PC-9 (cell line): ENCODE measurements around the gene QARS1. TPM values are rescaled to one million over a fixed set of nuclear protein-coding genes. Genes with fewer than 3 reads are reported as not detected.

Experiments
- BruUV-seq: library from RNA; stranded (reverse); fragments of 400-500 nt; replicated peaks from 2 replicates; lab custom pipeline; 2021; lab: Mats Ljungman, UMichigan
- CTCF ChIA-PET: fragments of 300-600 bp; sonication (Branson Sonifier 250); formaldehyde crosslinking; loops from one replicate; lab custom pipeline; 2022; ENCODE audit warnings: antibody characterized with exemption; lab: Charles Lee
- POLR2A ChIA-PET: fragments of 300-600 bp; sonication (Branson Sonifier 250); formaldehyde crosslinking; loops from one replicate; lab custom pipeline; 2022; ENCODE audit warnings: antibody characterized with exemption; ENCODE audit not compliant: unreplicated experiment; lab: Charles Lee
- DNase-seq, 2 experiments: peaks; one replicate each; pipeline versions ENCODE4 v3.0.0 to v3.0.0-alpha.2; 2015 to 2022; ENCODE audit warnings: mixed read lengths in 1 of 2
- H2AFZ ChIP-seq: fragments of 200-600 bp; sonication (generic); 2 replicates; pipeline ENCODE4 v1.8.1; 2017; ENCODE audit warnings: antibody characterized with exemption
- H3F3A ChIP-seq: fragments of 200-600 bp; sonication (generic); 2 replicates; pipeline ENCODE4 v1.8.1; 2017; ENCODE audit warnings: antibody characterized with exemption, mild to moderate bottlenecking, low read depth; ENCODE audit not compliant: insufficient read depth
- H3K27ac ChIP-seq: fragments of 200-600 bp; sonication (generic); 2 replicates; pipeline ENCODE4 v1.6.1; 2016; ENCODE audit warnings: mixed run types
- H3K27me3 ChIP-seq: fragments of 200-600 bp; sonication (generic); 2 replicates; pipeline ENCODE4 v1.6.1; 2016; ENCODE audit warnings: low read depth, mixed run types; ENCODE audit not compliant: insufficient read depth
- H3K36me3 ChIP-seq: fragments of 200-600 bp; sonication (generic); 2 replicates; pipeline ENCODE4 v1.6.1; 2016; ENCODE audit warnings: low read depth, mixed run types
- H3K4me1 ChIP-seq: fragments of 200-600 bp; sonication (generic); replicated peaks from 2 replicates; pipeline ENCODE4 v1.6.1; 2016; ENCODE audit warnings: mixed run types; ENCODE audit not compliant: insufficient read depth
- H3K4me2 ChIP-seq: fragments of 200-600 bp; sonication (generic); 2 replicates; pipeline ENCODE4 v1.6.1; 2017; ENCODE audit warnings: mixed run types
- H3K4me3 ChIP-seq: fragments of 200-600 bp; sonication (generic); 2 replicates; pipeline ENCODE4 v1.6.1; 2016; ENCODE audit warnings: mixed run types
- H3K79me2 ChIP-seq: fragments of 200-600 bp; sonication (generic); 2 replicates; pipeline ENCODE4 v1.6.1; 2017; ENCODE audit warnings: low read depth, mixed run types
- H3K9me2 ChIP-seq: fragments of 200-600 bp; sonication (generic); 2 replicates; pipeline ENCODE4 v1.8.1; 2017; ENCODE audit warnings: mild to moderate bottlenecking; ENCODE audit not compliant: insufficient read depth
- H3K9me3 ChIP-seq: fragments of 200-600 bp; sonication (generic); 2 replicates; pipeline ENCODE4 v1.8.1; 2016; ENCODE audit warnings: low read depth; ENCODE audit not compliant: insufficient read depth
- H4K20me1 ChIP-seq: fragments of 200-600 bp; sonication (generic); 2 replicates; pipeline ENCODE4 v1.8.1; 2017; ENCODE audit not compliant: insufficient read depth
- EZH2 ChIP-seq: fragments of 200-600 bp; sonication (generic); IDR thresholded peaks from 2 replicates; pipeline ENCODE4 v1.8.0; 2017; ENCODE audit warnings: antibody characterized with exemption, low read depth
- intact Hi-C: fragments of 100-400 bp; cut with micrococcal nuclease; formaldehyde crosslinking; loops from one replicate; pipeline ENCODE4 v1.10.0; 2022; ENCODE audit not compliant: unreplicated experiment
- total RNA-seq: library from RNA; stranded (reverse); gene quantifications from 2 replicates; pipeline ENCODE4 v1.2.3, GENCODE V29; 2021
- TF ChIP-seq, protein P1 (sequence below): fragments of 200-600 bp; sonication (generic); conservative IDR thresholded peaks from 2 replicates; pipeline ENCODE4 v1.6.1; 2017; ENCODE audit warnings: mixed run types, antibody characterized with exemption, mild to moderate bottlenecking, moderate library complexity

Gene QARS1
- total RNA-seq, 1 experiment from 2014 or later: 337 TPM

DNA sequence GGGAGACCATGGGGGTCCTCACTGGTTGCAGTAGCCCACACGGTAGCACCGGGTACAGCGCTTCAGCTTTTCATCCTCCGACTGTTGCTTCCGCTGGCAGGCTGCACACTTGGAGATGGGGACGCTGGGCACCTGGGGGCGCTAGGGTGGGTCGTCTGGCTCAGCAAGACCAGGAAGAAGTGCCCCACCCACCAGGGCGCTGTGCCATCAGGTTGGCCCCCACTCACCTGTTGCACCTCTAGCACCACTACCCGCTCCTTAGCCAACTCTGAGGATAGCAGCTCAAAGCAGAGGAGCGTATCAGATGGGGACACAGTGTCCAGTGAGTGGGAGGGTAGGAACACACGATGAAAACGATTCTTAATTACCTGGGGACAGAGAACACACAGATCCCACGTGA, 7.7 kb upstream of the QARS1 start:
- no TSS peak for BruUV-seq
- H3F3A ChIP-seq: no peaks in the 10 kb centered on the region
- H3K9me3 ChIP-seq: no peaks in the 10 kb centered on the region
- no peak for DNase-seq
- CTCF ChIA-PET: no interaction called here
- no peaks in the 10 kb centered on the region for H4K20me1 ChIP-seq
- no peak overlapping the region for H3K4me3 ChIP-seq
- no peak overlapping the region for H3K4me2 ChIP-seq
- POLR2A ChIA-PET: interaction anchor here (0.5 kb wide), 1 partner anchor 425 kb away, joined by 4 read pairs; no protein-coding TSS in a partner anchor
- no peak overlapping the region for H2AFZ ChIP-seq
- no peak for TF ChIP-seq EZH2
- TF ChIP-seq, protein P1, sequence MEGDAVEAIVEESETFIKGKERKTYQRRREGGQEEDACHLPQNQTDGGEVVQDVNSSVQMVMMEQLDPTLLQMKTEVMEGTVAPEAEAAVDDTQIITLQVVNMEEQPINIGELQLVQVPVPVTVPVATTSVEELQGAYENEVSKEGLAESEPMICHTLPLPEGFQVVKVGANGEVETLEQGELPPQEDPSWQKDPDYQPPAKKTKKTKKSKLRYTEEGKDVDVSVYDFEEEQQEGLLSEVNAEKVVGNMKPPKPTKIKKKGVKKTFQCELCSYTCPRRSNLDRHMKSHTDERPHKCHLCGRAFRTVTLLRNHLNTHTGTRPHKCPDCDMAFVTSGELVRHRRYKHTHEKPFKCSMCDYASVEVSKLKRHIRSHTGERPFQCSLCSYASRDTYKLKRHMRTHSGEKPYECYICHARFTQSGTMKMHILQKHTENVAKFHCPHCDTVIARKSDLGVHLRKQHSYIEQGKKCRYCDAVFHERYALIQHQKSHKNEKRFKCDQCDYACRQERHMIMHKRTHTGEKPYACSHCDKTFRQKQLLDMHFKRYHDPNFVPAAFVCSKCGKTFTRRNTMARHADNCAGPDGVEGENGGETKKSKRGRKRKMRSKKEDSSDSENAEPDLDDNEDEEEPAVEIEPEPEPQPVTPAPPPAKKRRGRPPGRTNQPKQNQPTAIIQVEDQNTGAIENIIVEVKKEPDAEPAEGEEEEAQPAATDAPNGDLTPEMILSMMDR: no peak
- H3K36me3 ChIP-seq: no peaks in the 10 kb centered on the region
- no peaks in the 10 kb centered on the region for H3K79me2 ChIP-seq
- H3K27ac ChIP-seq: no peak overlapping the region
- no peaks in the 10 kb centered on the region for H3K9me2 ChIP-seq
- H3K27me3 ChIP-seq: no peaks in the 10 kb centered on the region
- intact Hi-C loops: no loop called here
- H3K4me1 ChIP-seq: no peaks in the 10 kb centered on the region

DNA sequence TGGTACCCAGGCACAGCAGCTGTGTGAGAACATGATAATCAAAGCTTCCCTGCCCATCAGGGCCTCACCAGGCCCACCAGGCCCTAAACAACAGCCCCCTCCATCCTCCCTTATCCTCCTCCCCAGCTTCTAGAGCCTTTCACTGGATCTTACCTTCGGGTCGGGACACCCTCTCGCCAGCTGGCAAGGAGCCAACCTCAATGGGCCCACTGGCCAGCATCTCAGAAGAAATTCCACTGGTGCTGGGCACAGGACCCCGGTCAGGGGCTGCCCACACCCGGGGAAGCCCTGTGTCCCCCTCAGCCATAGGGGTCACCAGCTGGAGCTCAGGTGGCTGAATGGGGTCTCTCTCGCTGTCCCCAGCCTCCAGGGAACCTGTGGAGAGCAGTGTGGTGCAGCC, 6.8 kb upstream of the QARS1 start:
- intact Hi-C loops: no loop called here
- no peaks in the 10 kb centered on the region for H3F3A ChIP-seq
- no TSS peak for BruUV-seq

DNA sequence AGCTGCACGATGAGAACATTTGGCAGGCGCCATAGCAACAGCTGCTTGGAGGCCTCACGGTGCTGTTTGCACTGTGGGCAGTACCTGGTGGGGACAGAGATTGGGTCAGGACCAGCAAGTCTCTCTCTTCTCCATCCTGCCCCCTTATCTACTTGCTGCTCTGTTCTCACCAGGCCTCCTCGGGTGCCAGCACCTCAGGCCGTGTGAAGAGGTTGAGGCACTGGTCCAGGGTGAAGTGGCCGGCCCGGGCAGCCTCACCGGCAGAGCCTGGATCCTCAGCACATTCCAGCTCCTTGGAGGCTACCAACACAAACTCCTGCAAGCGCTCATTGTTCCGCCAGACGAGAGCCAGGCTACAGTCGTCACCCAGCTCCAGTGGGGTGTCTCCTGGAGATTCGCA, 6.2 kb upstream of the QARS1 start:
- BruUV-seq: no TSS peak
- intact Hi-C loops: no loop called here
- Histone ChIP-seq H4K20me1 (no peaks in the 10 kb centered on the region), H2AFZ (no peak overlapping the region), H3K27ac (no peak overlapping the region), H3F3A (no peaks in the 10 kb centered on the region; the same call in 1 of the 2 replicates), H3K9me3 (no peaks in the 10 kb centered on the region), H3K4me3 (no peak overlapping the region), H3K9me2 (no peaks in the 10 kb centered on the region), H3K27me3 (no peaks in the 10 kb centered on the region), H3K36me3 (no peaks in the 10 kb centered on the region), H3K4me1 (no peaks in the 10 kb centered on the region), H3K79me2 (no peaks in the 10 kb centered on the region), H3K4me2 (no peak overlapping the region)
- no peak for DNase-seq
- no peak for TF ChIP-seq EZH2
- TF ChIP-seq, protein P1: no peak
- ChIA-PET CTCF (no interaction called here), POLR2A (interaction anchor here (0.6 kb wide), 1 partner anchor 10 kb away, joined by 5 read pairs; the partner anchor contains the start of gene USP19)

More for the DNA sequence above, 6.8 kb upstream of the QARS1 start:
- no peak for TF ChIP-seq EZH2
- TF ChIP-seq, protein P1: no peak
- no peak overlapping the region for H3K4me3 ChIP-seq
- H3K36me3 ChIP-seq: no peaks in the 10 kb centered on the region
- no peaks in the 10 kb centered on the region for H3K9me3 ChIP-seq
- no peak for DNase-seq
- H3K27me3 ChIP-seq: no peaks in the 10 kb centered on the region
- H3K9me2 ChIP-seq: no peaks in the 10 kb centered on the region
- POLR2A ChIA-PET: interaction anchor here (0.6 kb wide), 1 partner anchor 9 kb away, joined by 5 read pairs; the partner anchor contains the start of gene USP19
- no peak overlapping the region for H3K27ac ChIP-seq
- H4K20me1 ChIP-seq: no peaks in the 10 kb centered on the region
- H2AFZ ChIP-seq: no peak overlapping the region
- CTCF ChIA-PET: no interaction called here
- H3K79me2 ChIP-seq: no peaks in the 10 kb centered on the region
- no peaks in the 10 kb centered on the region for H3K4me1 ChIP-seq
- H3K4me2 ChIP-seq: no peak overlapping the region
